Left renal pelvis (tissue), 4 donors: ENCODE data around the gene RSU1. TPM values are rescaled to one million over a fixed set of nuclear protein-coding genes. Genes with fewer than 3 reads are reported as not detected.

Experiments
- DNase-seq, 4 donors: peaks; one replicate each; pipeline ENCODE4 v3.0.0-alpha.2; 2013; ENCODE audit warnings: low read depth in 4 of 4, low spot score in 3 of 4
- polyA plus RNA-seq, 4 donors: library from polyadenylated mRNA; unstranded; fragments of 120-200 nt; gene quantifications; one replicate each; pipeline ENCODE4 v1.2.1, GENCODE V29; 2013; ENCODE audit not compliant: insufficient read length in 4 of 4

The RSU1 gene
- polyA plus RNA-seq, 4 donors, result 65.7 to 116 (median 91.0) TPM

GRCh38 chr10:16545116-16545736 is 272.0 kb downstream of the RSU1 start:
- no peak for DNase-seq

- no peak for DNase-seq
These were observed 272.6 kb downstream of the RSU1 start for GRCh38 chr10:16544591-16544990.

- DNase-seq, result no peak
These were observed 273.1 kb downstream of the RSU1 start for GRCh38 chr10:16544099-16544498.
